ENCODE results near the gene GSN. TPM values are rescaled to one million over a fixed set of nuclear protein-coding genes. Genes with fewer than 3 reads are reported as not detected.

The GSN gene
- total and polyA plus RNA-seq, 10 of the 15 experiments (the other 5 are each of a cell fraction or from before 2014, with no cell fraction given) = 0.66 to 9.2 (median 6.2) TPM

GRCh38 chr9:121235512-121235911 lies 32.5 kb upstream of the GSN start:
- FAIRE-seq (no peak), DNase-seq (ENCODE audit: low read depth, low spot score) (no peak), ATAC-seq (no peak)
- BruUV-seq (replicated peaks) = no TSS peak
- Histone ChIP-seq H3K36me3 (ENCODE audit: control insufficient read depth in 2 of 2, insufficient read depth in 2 of 2, low read length in 1 of 2) (no peaks in the 10 kb centered on the region; a peak in 1 of 4 replicates), H3K4me3 (no peak overlapping the region), H3K79me2 (ENCODE audit: control insufficient read depth, insufficient read depth, low read length) (no peaks in the 10 kb centered on the region), H3K27me3 (replicated peaks in 1 of 2; ENCODE audit: control insufficient read depth in 2 of 2, insufficient read depth in 2 of 2, low read length in 1 of 2) (no peaks in the 10 kb centered on the region), H4K20me1 (ENCODE audit: control insufficient read depth, insufficient read depth) (no peaks in the 10 kb centered on the region), H3K4me1 (ENCODE audit: control insufficient read depth, insufficient read depth, low read length) (no peaks in the 10 kb centered on the region), H2AFZ (ENCODE audit: control insufficient read depth, low read depth, low read length) (no peak overlapping the region), H3K9me3 (replicated peaks; ENCODE audit: control insufficient read depth, insufficient read depth, low read length) (no peaks in the 10 kb centered on the region), H3K9ac (ENCODE audit: control insufficient read depth, insufficient read depth, low read length) (no peak overlapping the region), H3K27ac (ENCODE audit: control insufficient read depth, insufficient read depth) (no peak overlapping the region), H3K4me2 (ENCODE audit: control insufficient read depth, insufficient read depth) (no peak overlapping the region)
- SMC1A ChIA-PET (ENCODE audit: uncharacterized antibody, unreplicated experiment) = interaction anchor here (1.2 to 1.9 kb wide), 2 partner anchors 10 to 14 kb away, joined by 5 to 9 read pairs; no protein-coding TSS in a partner anchor
- WGBS (ENCODE audit: insufficient coverage, insufficient replicate concordance, low lambda C conversion rate, missing lambda C conversion rate) = 98% methylated on average over 5 of the region's 5 CpGs
- no peak for TF ChIP-seq IRF5 (IDR thresholded peaks at IDR 0.05; ENCODE audit: borderline replicate concordance)
- TF ChIP-seq, protein P1, sequence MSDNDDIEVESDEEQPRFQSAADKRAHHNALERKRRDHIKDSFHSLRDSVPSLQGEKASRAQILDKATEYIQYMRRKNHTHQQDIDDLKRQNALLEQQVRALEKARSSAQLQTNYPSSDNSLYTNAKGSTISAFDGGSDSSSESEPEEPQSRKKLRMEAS (IDR thresholded peaks at IDR 0.05; ENCODE audit: low read depth, low read length) = no peak
- TF ChIP-seq BACH1 (IDR thresholded peaks at IDR 0.05; ENCODE audit: borderline replicate concordance) = no peak
- no peak for TF ChIP-seq BCL11A (IDR thresholded peaks at IDR 0.05; ENCODE audit: low read depth, low read length)
- TF ChIP-seq ZNF622 (IDR thresholded peaks at IDR 0.05) = no peak
- RAD21 ChIA-PET (ENCODE audit: unreplicated experiment) = interaction anchor here (2.0 kb wide), 1 partner anchor 22 kb away, joined by 5 read pairs; no protein-coding TSS in a partner anchor
- POLR2A ChIA-PET = no interaction called here
- CTCF ChIA-PET = interaction anchor here (1.4 to 1.7 kb wide), 2 partner anchors 23 to 43 kb away, joined by 5 to 7 read pairs; no protein-coding TSS in a partner anchor
- in situ Hi-C loops (cut with MboI) (no loop called here), intact Hi-C loops (cut with micrococcal nuclease; ENCODE audit: unreplicated experiment) (no loop called here)

DNA sequence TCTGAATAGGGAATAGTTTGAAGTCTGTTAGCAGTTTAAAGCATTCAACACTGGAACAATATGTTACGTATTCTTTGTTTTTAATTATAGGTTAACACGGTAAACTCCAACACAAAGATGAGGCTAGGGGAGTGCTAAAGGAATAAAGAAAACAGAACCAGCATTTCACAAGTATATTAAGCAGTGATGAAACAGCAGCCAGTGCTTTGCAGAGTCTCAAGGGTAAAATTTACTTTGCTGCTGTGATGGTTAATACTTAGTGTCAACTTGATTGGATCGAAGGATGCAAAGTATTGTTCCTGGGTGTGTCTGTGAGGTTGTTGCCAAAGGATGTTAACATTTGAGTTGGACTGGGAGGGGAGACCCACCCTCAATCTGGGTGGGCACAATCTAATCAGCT lies 30.0 kb upstream of the GSN start:
- DNase-seq (ENCODE audit: low read depth, low spot score) = no peak
- H3K79me2 ChIP-seq (ENCODE audit: control insufficient read depth, insufficient read depth, low read length) = no peaks in the 10 kb centered on the region
- in situ Hi-C loops (cut with MboI) (no loop called here), intact Hi-C loops (cut with micrococcal nuclease; ENCODE audit: unreplicated experiment) (no loop called here)
- H3K27ac ChIP-seq (ENCODE audit: control insufficient read depth, insufficient read depth) = no peak overlapping the region
- H3K4me3 ChIP-seq = no peak overlapping the region
- no peaks in the 10 kb centered on the region for H3K27me3 ChIP-seq (replicated peaks in 1 of 2; ENCODE audit: control insufficient read depth in 2 of 2, insufficient read depth in 2 of 2, low read length in 1 of 2)
- RAD21 ChIA-PET (ENCODE audit: unreplicated experiment) = no interaction called here
- H3K9ac ChIP-seq (ENCODE audit: control insufficient read depth, insufficient read depth, low read length) = no peak overlapping the region
- no TSS peak for BruUV-seq (replicated peaks)
- no peak overlapping the region for H2AFZ ChIP-seq (ENCODE audit: control insufficient read depth, low read depth, low read length)
- SMC1A ChIA-PET (ENCODE audit: uncharacterized antibody, unreplicated experiment) = no interaction called here
- H3K36me3 ChIP-seq (ENCODE audit: control insufficient read depth in 2 of 2, insufficient read depth in 2 of 2, low read length in 1 of 2) = no peaks in the 10 kb centered on the region; a peak in 1 of 4 replicates
- no peaks in the 10 kb centered on the region for H3K4me1 ChIP-seq (ENCODE audit: control insufficient read depth, insufficient read depth, low read length)
- no peak for ATAC-seq
- 97% methylated on average over 3 of the region's 3 CpGs for WGBS (ENCODE audit: insufficient coverage, insufficient replicate concordance, low lambda C conversion rate, missing lambda C conversion rate)
- CTCF ChIA-PET = interaction anchor here (0.6 to 1.5 kb wide), 2 partner anchors 14 to 76 kb away, joined by 3 read pairs; no protein-coding TSS in a partner anchor
- FAIRE-seq = no peak
- H4K20me1 ChIP-seq (ENCODE audit: control insufficient read depth, insufficient read depth) = no peaks in the 10 kb centered on the region
- POLR2A ChIA-PET = no interaction called here
- H3K9me3 ChIP-seq (replicated peaks; ENCODE audit: control insufficient read depth, insufficient read depth, low read length) = no peaks in the 10 kb centered on the region
- H3K4me2 ChIP-seq (ENCODE audit: control insufficient read depth, insufficient read depth) = no peak overlapping the region
- no peak for TF ChIP-seq NBN (IDR thresholded peaks at IDR 0.05)
- no peak for TF ChIP-seq SKIL (IDR thresholded peaks at IDR 0.05; ENCODE audit: low read depth, poor library complexity, severe bottlenecking)
- no peak for TF ChIP-seq POLR2A (IDR thresholded peaks at IDR 0.05; ENCODE audit: low read depth, low read length)
- TF ChIP-seq CUX1 (IDR thresholded peaks at IDR 0.05; ENCODE audit: insufficient replicate concordance, low read depth, low read length) = no peak
